MM.1S (cell line): ENCODE data around the gene NFAT5.

ENCODE experiments used
- DNase-seq: peaks from one replicate; pipeline ENCODE4 v3.0.0-alpha.2; 2015
- H2AFZ ChIP-seq: fragments of 300-600 bp; sonication (generic); 2 replicates; pipeline ENCODE4 v1.6.0; 2016; ENCODE audit warnings: antibody characterized with exemption, low read length
- H3F3A ChIP-seq: fragments of 300-600 bp; sonication (generic); 2 replicates; pipeline ENCODE4 v1.6.1; 2016; ENCODE audit warnings: mild to moderate bottlenecking, antibody characterized with exemption, low read length, moderate library complexity, mixed read lengths; ENCODE audit not compliant: insufficient read depth
- H3K27ac ChIP-seq: fragments of 300-600 bp; sonication (generic); 2 replicates; pipeline ENCODE4 v1.5.1; 2016; ENCODE audit warnings: mild to moderate bottlenecking, low read length
- H3K27me3 ChIP-seq: fragments of 300-600 bp; sonication (generic); replicated peaks from 2 replicates; pipeline ENCODE4 v1.6.0; 2016; ENCODE audit warnings: low read length; ENCODE audit not compliant: insufficient read depth
- H3K36me3 ChIP-seq: fragments of 300-600 bp; sonication (generic); replicated peaks from 2 replicates; pipeline ENCODE4 v1.6.1; 2016; ENCODE audit warnings: mild to moderate bottlenecking, low read length, mixed read lengths; ENCODE audit not compliant: insufficient read depth
- H3K4me1 ChIP-seq: fragments of 300-600 bp; sonication (generic); 2 replicates; pipeline ENCODE4 v1.6.1; 2016; ENCODE audit warnings: low read length, mixed read lengths
- H3K4me2 ChIP-seq: fragments of 300-600 bp; sonication (generic); 2 replicates; pipeline ENCODE4 v1.6.0; 2016; ENCODE audit warnings: low read depth, low read length
- H3K4me3 ChIP-seq: fragments of 300-600 bp; sonication (generic); 2 replicates; pipeline ENCODE4 v1.5.1; 2016; ENCODE audit warnings: low read length, mixed read lengths
- H3K79me2 ChIP-seq: fragments of 300-600 bp; sonication (generic); 2 replicates; pipeline ENCODE4 v1.6.1; 2016; ENCODE audit warnings: mixed run types, low read length, mixed read lengths
- H3K9ac ChIP-seq: fragments of 300-600 bp; sonication (generic); 2 replicates; pipeline ENCODE4 v1.6.1; 2016; ENCODE audit warnings: low read length, mixed read lengths
- H3K9me2 ChIP-seq: fragments of 300-600 bp; sonication (generic); replicated peaks from 2 replicates; pipeline ENCODE4 v1.6.1; 2016; ENCODE audit warnings: mild to moderate bottlenecking, low read length, mixed read lengths; ENCODE audit not compliant: insufficient read depth
- H3K9me3 ChIP-seq: fragments of 300-600 bp; sonication (generic); replicated peaks from 2 replicates; pipeline ENCODE4 v1.6.1; 2016; ENCODE audit warnings: mild to moderate bottlenecking, low read length, mixed read lengths; ENCODE audit not compliant: insufficient read depth
- H4K20me1 ChIP-seq: fragments of 300-600 bp; sonication (generic); 2 replicates; pipeline ENCODE4 v1.6.1; 2016; ENCODE audit warnings: mild to moderate bottlenecking, low read length, moderate library complexity, mixed read lengths; ENCODE audit not compliant: insufficient read depth
- EZH2 ChIP-seq: fragments of 300-600 bp; sonication (generic); optimal IDR thresholded peaks from 2 replicates; pipeline ENCODE3; 2017; ENCODE audit warnings: low read depth, mild to moderate bottlenecking, antibody characterized with exemption, low read length, mixed read lengths
- EZH2phosphoT487 ChIP-seq: fragments of 300-600 bp; sonication (generic); IDR thresholded peaks from 2 replicates; pipeline ENCODE4 v1.6.1; 2018; ENCODE audit warnings: antibody characterized with exemption, low read length
- TF ChIP-seq, protein P1 (sequence below): fragments of 300-600 bp; sonication (generic); IDR thresholded peaks from 2 replicates; pipeline ENCODE4 v1.5.1; 2016; ENCODE audit warnings: antibody characterized with exemption, low read length, mixed read lengths

The NFAT5 gene

GRCh38 chr16:69553332-69553731 is 12.4 kb upstream of the NFAT5 start:
- H3F3A ChIP-seq, result no peaks in the 10 kb centered on the region; the same call in 1 of the 2 replicates
- no peaks in the 10 kb centered on the region for H3K27me3 ChIP-seq
- H3K9ac ChIP-seq, result no peak overlapping the region
- DNase-seq, result no peak
- no peak overlapping the region for H3K4me2 ChIP-seq
- no peaks in the 10 kb centered on the region for H3K9me2 ChIP-seq
- H3K27ac ChIP-seq, result no peak overlapping the region
- H3K79me2 ChIP-seq, result no peaks in the 10 kb centered on the region
- no peak for TF ChIP-seq EZH2phosphoT487
- no peak for TF ChIP-seq EZH2
- TF ChIP-seq, protein P1, sequence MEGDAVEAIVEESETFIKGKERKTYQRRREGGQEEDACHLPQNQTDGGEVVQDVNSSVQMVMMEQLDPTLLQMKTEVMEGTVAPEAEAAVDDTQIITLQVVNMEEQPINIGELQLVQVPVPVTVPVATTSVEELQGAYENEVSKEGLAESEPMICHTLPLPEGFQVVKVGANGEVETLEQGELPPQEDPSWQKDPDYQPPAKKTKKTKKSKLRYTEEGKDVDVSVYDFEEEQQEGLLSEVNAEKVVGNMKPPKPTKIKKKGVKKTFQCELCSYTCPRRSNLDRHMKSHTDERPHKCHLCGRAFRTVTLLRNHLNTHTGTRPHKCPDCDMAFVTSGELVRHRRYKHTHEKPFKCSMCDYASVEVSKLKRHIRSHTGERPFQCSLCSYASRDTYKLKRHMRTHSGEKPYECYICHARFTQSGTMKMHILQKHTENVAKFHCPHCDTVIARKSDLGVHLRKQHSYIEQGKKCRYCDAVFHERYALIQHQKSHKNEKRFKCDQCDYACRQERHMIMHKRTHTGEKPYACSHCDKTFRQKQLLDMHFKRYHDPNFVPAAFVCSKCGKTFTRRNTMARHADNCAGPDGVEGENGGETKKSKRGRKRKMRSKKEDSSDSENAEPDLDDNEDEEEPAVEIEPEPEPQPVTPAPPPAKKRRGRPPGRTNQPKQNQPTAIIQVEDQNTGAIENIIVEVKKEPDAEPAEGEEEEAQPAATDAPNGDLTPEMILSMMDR, result no peak
- no peaks in the 10 kb centered on the region for H3K9me3 ChIP-seq
- no peaks in the 10 kb centered on the region for H3K36me3 ChIP-seq
- H4K20me1 ChIP-seq, result no peaks in the 10 kb centered on the region
- H2AFZ ChIP-seq, result no peak overlapping the region
- H3K4me3 ChIP-seq, result no peak overlapping the region
- H3K4me1 ChIP-seq, result no peaks in the 10 kb centered on the region

- Histone ChIP-seq H3F3A (no peaks in the 10 kb centered on the region; the same call in 1 of the 2 replicates), H3K79me2 (no peaks in the 10 kb centered on the region), H3K27me3 (no peaks in the 10 kb centered on the region), H3K4me1 (no peaks in the 10 kb centered on the region), H4K20me1 (no peaks in the 10 kb centered on the region), H2AFZ (no peak overlapping the region), H3K4me3 (no peak overlapping the region), H3K4me2 (no peak overlapping the region), H3K9me2 (no peaks in the 10 kb centered on the region), H3K9me3 (no peaks in the 10 kb centered on the region), H3K9ac (no peak overlapping the region), H3K27ac (no peak overlapping the region), H3K36me3 (no peaks in the 10 kb centered on the region)
- TF ChIP-seq EZH2phosphoT487, result no peak
- TF ChIP-seq EZH2, result no peak
- DNase-seq, result no peak
Observed at GRCh38 chr16:69554495-69554894, 11.3 kb upstream of the NFAT5 start.

GRCh38 chr16:69555437-69555836 is 10.3 kb upstream of the NFAT5 start:
- Histone ChIP-seq H3K9me2 (no peaks in the 10 kb centered on the region), H3K4me1 (no peaks in the 10 kb centered on the region), H3K79me2 (no peaks in the 10 kb centered on the region), H3K36me3 (no peaks in the 10 kb centered on the region), H3K9me3 (no peaks in the 10 kb centered on the region), H4K20me1 (no peaks in the 10 kb centered on the region), H3K4me3 (no peak overlapping the region), H3K4me2 (no peak overlapping the region), H3K27ac (no peak overlapping the region), H2AFZ (no peak overlapping the region), H3K9ac (no peak overlapping the region), H3K27me3 (no peaks in the 10 kb centered on the region), H3F3A (no peaks in the 10 kb centered on the region; the same call in 1 of the 2 replicates)
- DNase-seq, result no peak
- TF ChIP-seq EZH2phosphoT487 (no peak), EZH2 (no peak)
- TF ChIP-seq, protein P1, result no peak

- H3K4me3 ChIP-seq, result no peak overlapping the region
- no peaks in the 10 kb centered on the region for H4K20me1 ChIP-seq
- H2AFZ ChIP-seq, result no peak overlapping the region
- H3K79me2 ChIP-seq, result no peaks in the 10 kb centered on the region
- H3K4me1 ChIP-seq, result no peaks in the 10 kb centered on the region
- no peaks in the 10 kb centered on the region for H3K9me2 ChIP-seq
- no peaks in the 10 kb centered on the region for H3K27me3 ChIP-seq
- DNase-seq, result no peak
- H3K36me3 ChIP-seq, result no peaks in the 10 kb centered on the region
- H3K9me3 ChIP-seq, result no peaks in the 10 kb centered on the region
- H3K4me2 ChIP-seq, result no peak overlapping the region
- no peaks in the 10 kb centered on the region; the same call in 1 of the 2 replicates for H3F3A ChIP-seq
- H3K27ac ChIP-seq, result no peak overlapping the region
- H3K9ac ChIP-seq, result no peak overlapping the region
- no peak for TF ChIP-seq EZH2phosphoT487
- TF ChIP-seq, protein P1, result no peak
- TF ChIP-seq EZH2, result no peak
Observed at GRCh38 chr16:69555867-69556266, 9.9 kb upstream of the NFAT5 start.
